OCI-LY7 (cell line): ENCODE data around the gene DDX39A.

Source experiments
- EZH2phosphoT487 ChIP-seq: fragments of 200-600 bp; sonication (generic); IDR thresholded peaks from 2 replicates; pipeline ENCODE4 v1.6.1; 2018; ENCODE audit warnings: low read depth, borderline replicate concordance, mild to moderate bottlenecking, mixed run types, antibody characterized with exemption, low read length, moderate library complexity, mixed read lengths
- TF ChIP-seq, protein P1 (sequence below): fragments of 200-600 bp; sonication (generic); conservative IDR thresholded peaks from 2 replicates; pipeline ENCODE4 v1.5.1; 2014; ENCODE audit warnings: mild to moderate bottlenecking, antibody characterized with exemption, low read length, moderate library complexity, mixed read lengths

DNA sequence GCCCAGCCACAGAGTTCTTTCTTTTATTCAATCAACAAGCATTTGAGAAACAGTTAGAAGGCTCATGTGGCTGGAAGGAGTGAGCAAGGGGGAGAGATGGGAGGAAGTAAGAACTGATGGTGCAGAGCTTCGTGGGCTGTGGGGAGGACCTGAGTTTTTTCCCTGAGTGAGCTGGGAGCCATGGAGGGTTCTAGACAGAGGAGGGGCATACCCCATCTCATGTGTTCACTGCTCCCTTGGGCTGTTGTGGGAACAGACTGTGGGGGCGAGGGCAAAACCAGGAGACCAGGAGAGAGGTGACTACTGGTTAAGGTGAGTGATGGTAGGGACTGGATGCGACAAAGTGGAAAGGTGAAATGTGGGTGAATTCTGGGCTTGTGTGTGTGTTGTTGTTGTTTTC, 11.6 kb upstream of the DDX39A start:
- TF ChIP-seq, protein P1, sequence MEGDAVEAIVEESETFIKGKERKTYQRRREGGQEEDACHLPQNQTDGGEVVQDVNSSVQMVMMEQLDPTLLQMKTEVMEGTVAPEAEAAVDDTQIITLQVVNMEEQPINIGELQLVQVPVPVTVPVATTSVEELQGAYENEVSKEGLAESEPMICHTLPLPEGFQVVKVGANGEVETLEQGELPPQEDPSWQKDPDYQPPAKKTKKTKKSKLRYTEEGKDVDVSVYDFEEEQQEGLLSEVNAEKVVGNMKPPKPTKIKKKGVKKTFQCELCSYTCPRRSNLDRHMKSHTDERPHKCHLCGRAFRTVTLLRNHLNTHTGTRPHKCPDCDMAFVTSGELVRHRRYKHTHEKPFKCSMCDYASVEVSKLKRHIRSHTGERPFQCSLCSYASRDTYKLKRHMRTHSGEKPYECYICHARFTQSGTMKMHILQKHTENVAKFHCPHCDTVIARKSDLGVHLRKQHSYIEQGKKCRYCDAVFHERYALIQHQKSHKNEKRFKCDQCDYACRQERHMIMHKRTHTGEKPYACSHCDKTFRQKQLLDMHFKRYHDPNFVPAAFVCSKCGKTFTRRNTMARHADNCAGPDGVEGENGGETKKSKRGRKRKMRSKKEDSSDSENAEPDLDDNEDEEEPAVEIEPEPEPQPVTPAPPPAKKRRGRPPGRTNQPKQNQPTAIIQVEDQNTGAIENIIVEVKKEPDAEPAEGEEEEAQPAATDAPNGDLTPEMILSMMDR: no peak
- TF ChIP-seq EZH2phosphoT487: no peak
